Activated T-cell treated with anti-CD3 and anti-CD28 coated beads, Interleukin-2, amount 50 U/mL, for 48 hours (primary cell): Measurements from ENCODE around the gene MMP1.

Experiments
- DNase-seq, 2 experiments: peaks; one replicate each; pipeline ENCODE4 v3.0.0-alpha.2; 2020

MMP1 gene

DNA sequence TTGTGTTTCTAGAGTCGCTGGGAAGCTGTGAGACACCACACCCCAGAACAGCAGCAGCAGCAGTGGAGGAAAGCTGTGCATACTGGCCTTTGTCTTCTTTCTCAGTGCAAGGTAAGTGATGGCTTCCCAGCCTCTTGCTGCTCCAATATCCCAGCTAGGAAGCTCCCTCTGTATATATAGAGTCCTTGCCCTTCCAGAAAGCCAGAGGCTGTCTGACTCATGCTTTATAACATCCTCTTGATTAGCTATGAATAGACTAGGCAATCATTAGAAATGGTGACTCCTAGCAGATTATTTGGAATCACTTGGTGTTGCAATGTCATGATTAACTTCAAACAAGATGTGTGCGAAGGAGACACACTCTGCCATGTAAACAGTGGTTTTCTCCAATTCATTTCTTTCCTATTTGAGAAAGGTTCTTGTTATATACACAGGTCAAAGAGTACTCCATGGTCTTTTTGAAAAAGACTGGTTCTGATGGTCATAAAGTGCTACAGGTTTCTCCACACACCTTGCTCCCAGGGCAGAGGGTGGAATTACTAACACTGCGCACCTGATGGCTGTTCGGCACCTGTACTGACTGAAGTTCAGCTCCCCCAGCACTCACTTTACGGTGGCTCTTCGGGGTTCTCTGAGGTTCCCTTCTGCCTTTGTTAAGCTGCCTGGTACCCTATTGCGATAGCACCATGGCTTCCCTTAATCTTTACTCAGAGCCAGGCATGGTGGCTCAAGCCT is at the start of gene MMP1:
TSS of gene MMP1 (minus strand) at position 149 of the 735 bp plus-strand sequence. CDS start at position 81, 68 bp downstream.
- DNase-seq = no peak

DNA sequence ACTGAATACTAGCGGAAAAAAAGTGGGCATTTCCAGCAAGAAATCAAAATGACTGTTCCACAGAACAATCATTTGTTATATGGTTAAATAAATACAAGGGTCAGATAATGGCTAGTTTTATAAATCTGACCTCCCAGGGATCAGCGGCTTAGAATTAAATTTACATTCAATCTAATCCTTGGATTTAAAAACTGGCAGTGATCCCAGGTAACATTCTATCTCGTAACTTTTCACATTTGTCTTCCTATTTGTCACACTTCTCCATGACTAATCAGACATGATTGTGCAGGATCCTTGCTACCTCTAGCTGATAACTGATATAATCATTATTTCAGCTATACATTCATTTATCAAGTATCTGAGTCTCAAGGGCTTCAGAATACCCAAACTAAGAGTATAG is 48.3 kb upstream of the MMP1 start:
- no peak for DNase-seq

DNA sequence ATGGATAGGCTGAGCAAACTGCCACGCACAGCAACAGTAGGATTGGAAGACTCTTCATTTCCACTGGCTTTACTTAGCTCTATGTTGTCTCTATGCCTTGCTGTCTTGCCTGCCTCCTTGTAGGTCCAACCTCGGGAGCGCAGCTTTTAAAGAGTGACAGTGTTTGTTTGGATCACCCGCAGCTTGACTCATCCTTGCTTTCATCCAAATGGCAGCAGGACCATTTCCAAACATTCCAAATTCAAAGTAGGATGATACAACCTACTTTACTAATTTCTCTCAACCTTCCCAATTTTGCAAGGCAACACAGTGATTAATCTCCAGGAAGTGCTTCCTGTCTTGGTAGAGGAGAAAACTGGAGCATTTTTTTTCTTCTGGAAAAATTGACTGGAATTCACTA is 45.5 kb upstream of the MMP1 start, which contains the start of gene MMP3:
TSS of gene MMP3 (minus strand) at position 121 of the 400 bp plus-strand sequence. CDS start at position 58, 63 bp downstream.
- no peak for DNase-seq

DNA sequence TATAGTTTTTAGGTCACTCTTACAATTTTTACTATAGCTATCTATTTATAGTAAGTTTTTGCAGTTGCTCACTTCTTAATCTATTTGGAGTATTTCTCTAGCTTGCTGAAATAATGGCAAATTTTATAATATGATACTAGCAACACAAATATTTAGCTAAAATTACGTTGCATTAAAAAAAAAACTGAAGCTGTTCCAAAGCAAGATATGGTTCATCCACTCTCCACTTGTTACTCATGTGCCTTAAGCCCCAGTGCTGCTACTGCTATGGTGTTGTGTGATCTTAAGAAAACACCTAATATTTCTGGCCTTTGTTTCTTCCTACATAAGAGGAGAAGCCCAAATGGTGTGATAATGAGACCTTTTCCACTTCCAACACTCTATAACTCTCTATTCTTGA is 45.0 kb upstream of the MMP1 start:
- no peak for DNase-seq

DNA sequence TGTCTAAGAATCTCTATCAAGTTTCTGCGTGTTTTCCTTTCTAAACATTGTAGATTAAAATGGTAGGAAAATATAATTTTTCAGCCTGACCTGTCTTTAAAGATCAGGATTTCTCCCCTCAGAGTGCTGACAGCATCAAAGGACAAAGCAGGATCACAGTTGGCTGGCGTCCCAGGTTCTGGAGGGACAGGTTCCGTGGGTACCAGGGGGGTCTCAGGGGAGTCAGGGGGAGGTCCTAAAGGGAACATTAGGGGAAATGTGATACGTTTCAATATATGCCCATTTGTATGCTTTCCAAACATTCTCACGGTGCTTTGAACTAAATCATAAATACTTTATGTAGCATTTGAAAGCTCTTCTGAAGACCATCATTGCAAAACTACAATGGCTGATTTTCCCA is 42.1 kb upstream of the MMP1 start:
- no peak for DNase-seq

DNA sequence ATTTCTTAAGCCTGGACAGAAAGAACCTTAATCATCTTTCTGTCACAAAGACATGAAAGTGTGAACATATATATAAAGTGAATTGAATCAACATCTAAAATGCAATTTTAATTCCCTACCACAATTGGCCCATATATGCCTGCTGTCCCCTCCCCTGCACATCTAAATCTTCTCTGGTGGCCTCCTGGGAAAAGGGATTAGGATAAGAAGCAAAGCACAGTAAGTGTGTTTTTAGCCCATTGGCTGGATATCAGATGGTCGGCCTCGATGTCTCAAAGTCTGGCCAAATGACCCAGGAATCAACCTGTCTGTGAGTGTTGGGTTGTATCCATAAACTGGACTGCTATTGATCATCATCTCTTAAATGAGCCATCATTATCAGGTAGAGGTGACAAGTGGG is 39.7 kb upstream of the MMP1 start:
- no peak for DNase-seq

DNA sequence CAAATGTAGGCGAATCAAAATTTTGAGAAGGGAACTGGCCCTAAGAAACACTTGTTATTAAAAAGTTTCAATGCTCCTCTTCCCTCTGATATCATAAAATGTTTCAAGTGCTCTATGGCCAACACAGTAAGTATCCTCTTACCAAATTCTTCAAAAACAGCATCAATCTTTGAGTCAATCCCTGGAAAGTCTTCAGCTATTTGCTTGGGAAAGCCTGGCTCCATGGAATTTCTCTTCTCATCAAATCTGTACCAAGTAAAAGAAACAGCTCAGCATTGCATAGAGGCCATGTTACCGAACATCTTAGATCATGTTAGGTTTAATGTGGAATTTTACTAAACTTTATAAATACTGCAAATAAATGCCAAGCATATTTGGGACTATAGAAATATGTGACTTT is 39.2 kb upstream of the MMP1 start:
- DNase-seq = no peak

DNA sequence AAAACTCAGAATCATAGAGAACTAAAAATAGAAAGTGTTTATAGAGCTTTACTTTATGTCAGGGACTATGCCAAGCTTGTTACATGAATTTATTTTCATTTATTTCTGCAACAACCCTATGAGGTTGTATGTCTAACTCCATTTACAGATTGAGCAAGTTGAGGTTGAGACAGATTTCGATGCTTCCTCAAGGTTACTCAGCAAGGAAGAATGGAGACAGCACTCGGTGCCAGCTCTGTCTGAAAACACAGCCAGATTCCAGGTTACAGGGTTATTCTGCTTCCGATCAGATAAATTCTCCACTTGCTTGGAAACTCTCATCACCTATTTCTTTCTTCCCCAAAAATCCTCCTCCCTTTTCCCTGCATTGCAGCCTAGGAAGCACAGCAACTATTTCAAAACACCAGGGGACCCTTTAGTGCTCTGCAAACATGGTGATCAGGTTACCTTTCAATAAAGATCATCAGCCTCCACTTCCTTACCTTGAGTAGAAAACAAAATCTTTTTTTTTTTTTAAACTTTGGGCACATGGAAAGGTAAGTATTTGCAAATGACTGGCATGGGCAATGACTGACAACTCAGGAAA is 38.4 kb upstream of the MMP1 start:
- DNase-seq = no peak

DNA sequence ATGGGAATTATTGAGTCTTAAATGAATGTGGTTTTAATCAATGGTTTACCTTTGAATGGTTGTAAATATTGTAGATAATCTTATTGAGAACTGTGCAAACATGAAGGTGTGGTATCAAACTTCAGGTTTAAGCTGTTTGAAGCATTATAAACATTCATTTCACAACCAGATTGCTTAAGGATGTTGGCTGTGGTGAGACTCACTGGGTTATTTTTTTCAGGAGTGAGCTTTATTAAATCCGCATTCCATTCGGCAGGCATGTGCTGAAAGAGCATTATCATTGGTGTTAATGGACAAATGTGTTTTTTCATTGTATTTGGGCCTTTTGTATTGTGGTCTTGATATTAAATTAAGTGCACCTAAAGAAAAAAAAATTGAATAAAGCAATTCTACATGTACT is 35.8 kb upstream of the MMP1 start:
- no peak for DNase-seq

DNA sequence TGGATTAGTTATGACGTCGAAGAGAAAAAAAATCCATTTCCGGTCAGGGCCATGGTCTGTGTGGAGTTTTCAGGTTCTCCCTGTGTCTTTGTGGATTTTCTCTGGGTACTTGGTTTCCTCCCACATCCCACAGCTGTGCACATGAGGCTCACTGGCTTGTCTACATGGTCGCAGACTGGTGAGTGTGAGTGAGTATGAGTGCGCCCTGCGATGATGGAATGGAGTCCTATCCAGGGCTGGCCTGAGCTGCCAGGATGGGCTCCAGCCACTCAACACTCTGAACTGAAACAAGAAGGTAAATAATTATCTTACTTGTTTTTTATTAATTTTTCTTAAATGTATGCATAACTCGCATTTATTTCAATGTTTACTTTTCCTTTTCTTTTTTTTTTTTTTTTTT is 34.7 kb upstream of the MMP1 start:
- no peak for DNase-seq

DNA sequence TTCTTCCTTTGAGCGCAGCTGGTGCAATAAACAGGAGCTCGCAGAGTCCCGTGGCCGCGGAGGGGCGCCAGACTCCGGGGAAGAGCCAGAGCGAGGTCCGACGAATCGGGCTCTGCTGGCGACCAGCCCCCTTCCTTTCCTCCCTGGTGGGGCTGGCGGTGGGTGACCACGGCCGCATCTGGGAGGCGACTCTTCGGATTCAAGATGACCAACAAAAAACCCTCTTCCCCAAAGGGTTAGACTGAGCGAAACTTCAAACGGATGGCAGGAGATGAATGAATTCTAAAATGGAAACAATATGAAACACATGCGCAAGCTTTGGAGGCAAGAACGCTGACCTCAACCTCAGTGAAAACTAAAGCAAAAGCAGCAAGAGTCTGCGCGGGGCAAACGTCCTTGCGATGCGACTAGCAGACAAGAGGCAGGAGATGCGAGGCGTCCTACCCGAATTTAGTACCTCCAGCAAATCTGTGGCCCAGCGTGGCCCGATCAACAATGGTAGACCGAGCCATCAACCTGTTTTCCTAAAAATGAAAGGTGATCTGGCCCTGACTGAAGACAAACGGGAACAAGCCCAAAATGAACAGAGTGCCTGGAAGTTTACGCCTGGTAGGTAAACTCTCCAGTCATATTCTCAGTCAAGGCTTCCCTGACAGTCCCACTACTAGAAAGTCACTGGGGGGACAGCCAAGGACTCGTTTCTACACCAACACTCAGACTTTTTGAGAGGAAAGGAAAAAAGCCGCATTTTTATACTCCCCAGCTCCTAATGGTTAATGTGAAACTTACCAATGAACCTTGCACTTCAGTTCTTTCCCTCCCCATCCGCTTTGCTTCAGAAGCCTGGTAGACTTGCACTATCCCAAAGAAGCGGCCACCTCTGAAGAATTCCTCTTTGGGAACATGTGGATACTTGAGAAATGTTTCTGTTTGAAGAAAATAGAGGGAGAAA is 33.8 kb upstream of the MMP1 start:
- peak in 1 of 2 experiments; percentile 25 for DNase-seq

DNA sequence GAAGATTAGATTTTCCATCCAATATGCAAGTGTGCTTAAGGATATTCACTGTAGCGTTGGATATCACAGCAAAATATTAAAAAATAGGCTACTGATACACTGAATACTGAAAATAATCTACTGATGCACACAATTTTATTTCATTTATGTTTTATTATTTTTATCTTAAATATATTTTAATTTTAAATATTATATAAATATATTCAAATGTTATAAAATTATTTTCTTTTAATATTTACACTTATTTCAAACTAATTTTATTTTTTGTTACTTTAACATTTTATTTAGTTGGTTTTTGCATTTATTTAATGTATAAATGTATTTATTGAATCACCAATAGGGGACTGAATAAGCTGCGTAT is 33.1 kb upstream of the MMP1 start:
- no peak for DNase-seq

DNA sequence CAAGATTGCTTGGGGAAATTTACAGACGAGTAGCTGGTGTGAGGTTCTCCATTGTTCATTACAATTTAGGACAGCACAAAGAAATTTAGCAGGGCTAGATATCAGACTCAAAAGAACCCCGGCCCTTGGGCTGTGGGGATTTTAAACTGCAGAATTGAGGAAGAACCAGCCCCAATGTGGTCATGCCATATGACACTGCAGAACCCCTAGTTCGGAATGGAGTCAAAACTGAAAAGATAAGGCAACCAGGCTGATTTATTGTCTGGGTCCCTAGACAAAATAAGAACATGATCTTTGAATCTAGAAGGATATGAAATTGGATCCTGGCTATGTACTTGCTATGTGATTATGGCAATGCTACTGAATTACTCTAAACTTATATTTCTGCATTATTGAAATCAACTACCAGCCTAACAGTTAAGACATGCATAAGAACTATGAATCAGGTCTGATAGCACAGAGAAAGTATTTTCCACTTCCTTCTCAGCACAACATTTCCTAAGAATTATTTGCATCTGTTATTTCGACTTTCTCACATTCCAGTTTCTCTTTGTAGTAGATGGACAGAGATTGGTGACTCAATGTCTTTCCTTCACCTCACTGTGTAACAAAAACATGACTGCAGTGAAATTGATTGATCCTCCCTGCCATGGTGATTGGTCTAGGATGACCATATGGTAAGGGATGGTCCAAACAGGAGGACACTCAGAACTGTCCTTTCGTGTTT is 32.2 kb upstream of the MMP1 start:
- DNase-seq = no peak

DNA sequence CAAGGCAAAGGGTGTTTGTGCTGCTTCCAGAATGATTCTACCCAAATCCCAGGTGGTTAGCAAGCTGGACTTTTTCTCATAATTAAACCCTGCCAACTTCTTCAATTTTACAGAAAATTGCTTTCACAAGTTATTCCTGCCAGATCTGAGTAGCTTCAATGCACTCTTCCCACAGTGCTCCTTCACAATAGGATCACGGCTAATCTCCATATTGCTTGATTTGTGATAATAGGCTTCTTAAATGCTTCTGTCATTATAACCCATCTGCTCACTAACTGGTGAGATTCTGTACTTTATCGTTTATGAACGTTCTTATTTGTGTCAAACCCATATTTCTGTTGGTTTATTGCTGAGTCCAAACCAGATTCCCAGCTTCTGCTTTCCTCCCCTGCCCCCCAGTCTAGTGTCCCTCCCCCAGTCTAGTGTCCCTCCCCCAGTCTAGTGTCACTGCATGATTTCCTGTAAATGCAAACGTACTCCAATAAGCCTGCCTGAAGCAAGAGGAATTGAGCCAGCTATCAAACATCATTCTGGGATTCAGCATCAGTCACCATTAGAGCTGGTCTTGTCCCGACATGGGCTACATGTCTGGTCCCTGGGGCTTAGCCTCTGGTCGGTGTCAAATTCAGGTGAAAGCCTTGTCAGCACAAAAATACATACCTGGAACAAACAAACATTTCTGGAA is 31.5 kb upstream of the MMP1 start:
- DNase-seq = no peak

DNA sequence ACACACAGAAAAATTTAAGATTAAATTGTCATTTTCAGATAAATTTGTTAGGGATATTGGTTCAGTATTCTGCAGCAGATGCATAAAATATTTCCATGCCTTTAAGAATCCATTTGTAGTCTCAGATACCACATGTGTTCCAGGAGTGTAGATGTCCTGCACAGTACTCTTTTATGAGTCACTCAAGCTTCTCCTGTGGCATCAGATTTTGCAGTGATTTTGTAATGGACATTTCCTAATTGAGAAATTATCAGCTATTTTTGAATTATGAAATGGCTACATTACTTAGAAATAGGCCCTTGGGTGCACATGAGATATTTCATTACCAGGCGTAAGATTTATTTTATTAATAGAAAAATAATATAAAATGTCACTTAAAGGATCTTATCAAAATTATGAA is 26.6 kb upstream of the MMP1 start:
- no peak for DNase-seq

DNA sequence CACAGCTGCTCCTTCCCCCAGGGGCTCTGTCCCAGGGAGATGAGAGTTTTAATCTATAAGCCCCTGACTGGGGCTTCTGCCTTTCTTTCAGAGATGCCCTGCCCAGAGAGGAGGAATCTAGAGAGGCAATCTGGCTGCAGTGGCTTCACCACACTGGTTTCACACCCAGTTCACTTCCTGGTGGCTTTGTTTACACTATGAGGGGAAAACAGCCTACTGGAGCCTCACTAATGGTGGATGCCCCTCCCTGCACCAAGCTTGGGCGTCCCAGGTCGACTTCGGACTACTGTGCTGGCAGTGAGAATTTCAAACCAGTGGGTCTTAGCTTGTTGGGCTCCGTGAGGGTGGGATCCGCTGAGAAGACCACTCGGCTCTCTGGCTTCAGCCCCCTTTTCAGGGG is 21.5 kb upstream of the MMP1 start:
- DNase-seq = no peak

DNA sequence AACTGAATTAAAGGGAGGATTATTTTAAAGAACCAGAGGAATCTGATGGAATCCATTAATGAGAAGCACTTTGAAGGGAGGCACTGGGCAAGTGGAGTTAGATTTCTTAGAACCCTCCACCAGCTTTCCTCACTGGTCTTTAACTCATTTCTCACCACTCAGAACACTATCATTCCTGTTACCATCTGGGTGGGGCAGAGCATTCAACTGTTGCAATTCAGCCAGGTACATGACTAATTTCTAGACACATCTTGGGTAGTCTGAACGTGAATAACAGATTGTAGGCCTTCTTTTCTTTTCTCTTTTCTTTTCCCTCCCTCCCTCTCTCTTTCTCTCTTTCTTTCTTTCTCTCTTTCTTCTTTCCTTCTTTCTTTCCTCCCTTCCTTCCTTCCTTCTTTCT is 15.5 kb upstream of the MMP1 start:
- DNase-seq = no peak

DNA sequence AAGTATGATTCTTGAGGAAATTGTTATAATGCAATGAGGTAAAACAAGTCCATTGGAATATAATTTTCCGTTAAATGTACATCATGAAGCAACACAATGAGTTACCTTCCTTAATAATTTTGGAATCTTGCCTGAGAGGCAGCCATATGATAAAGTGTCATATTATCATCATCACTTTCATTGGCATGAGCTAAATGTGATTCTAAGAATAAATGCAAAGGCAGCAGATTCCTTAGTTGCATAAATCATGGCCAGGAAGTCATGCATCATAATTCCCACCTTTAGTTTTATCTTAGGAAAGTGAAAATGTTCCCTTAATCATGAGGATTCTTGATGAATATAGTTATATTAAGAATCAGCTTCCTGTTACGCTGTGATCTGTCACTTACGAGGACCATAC is 14.2 kb upstream of the MMP1 start:
- no peak for DNase-seq

DNA sequence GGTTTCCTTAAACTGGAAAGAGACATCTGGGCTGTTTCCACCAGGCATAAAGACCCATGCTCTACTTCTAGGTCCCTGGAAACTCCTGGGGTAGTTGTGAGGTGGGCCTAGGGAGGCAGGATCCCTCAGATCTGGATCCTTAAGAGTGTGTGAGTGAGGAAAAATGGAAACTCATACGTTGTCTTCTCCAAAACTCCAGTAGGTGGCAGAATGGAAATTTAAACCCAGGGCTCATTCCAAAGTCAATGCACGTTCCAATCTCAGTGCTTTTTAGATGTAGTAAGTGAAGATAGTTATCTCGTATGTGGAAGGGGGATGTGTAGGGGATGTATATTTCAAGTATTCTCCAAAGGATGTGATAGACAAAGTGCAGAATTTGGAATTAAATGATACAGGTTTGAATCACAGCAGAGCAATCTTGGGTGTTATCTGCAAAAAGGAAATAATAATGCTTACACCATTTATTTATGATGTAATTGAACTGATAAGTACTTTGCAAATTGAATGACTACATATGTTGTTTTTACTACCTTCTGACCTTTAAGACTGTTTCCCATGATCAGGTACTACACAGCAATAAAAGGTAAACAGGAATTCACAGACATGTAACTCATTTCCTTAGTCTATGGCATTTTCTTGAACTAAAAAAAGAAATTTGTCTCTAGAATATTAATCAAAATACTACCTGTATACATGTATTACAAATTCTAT is 13.1 kb upstream of the MMP1 start:
- no peak for DNase-seq

DNA sequence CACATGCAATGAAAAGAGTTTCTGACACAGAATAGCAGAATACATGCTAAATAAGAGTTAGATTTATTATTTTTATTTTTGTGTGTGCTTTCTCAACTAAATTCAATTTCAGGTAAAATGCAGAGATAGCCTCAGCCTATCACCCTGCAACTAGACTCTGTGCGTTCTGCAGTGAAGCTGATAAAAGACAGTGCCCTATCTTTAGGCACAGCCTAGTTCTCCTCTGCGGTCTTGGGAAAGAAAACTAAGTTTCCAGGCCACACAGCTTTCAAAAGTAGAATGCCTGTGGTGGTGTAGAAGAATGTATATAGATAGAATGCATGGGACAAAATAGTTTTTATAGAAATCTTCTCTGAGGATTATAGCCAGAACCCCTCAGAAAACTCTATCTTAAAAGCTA is 12.0 kb upstream of the MMP1 start:
- DNase-seq = no peak

DNA sequence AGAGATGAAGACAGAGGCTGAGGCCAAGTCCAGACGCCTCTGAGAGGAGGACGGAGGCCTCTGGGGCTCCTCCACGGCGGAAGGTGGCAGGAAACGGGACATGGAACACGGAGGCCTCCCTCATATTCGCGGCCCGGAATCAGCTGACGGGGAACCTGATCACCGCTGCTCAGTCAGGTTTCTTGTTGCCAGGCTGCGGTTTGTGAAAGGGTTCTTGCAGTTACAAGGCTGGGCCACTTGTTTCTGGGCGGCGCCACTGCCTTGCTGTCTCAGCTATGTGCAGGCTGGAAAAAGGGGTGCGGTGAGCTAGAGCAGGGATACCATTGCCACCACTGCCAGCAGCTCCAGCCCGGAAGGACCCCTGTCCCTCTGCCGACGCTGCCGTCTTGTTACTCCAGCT is 10.0 kb upstream of the MMP1 start:
- DNase-seq = no peak

DNA sequence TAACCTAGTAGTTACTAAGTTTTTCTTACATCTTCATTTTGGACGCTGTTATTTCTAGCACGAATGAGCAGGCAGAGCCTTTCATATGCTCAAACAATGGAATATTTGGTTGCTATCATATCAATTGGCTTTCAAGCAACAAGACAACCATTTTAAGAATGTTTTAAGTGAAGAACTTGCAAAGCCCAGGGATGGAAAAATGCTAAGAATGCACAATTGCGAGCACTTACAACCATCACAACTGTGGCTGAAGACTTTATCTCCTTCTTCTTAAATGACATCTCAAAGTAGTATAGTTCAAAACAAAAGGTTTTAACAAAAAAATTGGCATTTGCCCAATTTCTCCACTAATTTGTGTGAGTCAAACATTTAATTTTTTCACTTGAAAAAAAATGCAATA is 8.3 kb upstream of the MMP1 start:
- DNase-seq = no peak
